ENCODE measurements around the gene NNAT.

The NNAT gene

GRCh38 chr20:37519508-37520418, 1.3 kb upstream of the NNAT start:
- no peak for TF ChIP-seq CTCF (IDR thresholded peaks at IDR 0.05; ENCODE audit: low read depth, low read length, missing control alignments)
- no peak for DNase-seq (ENCODE audit: extremely low read depth, low read depth)
- H3K4me3 ChIP-seq (replicated peaks; ENCODE audit: low read depth, low read length) = no peak overlapping the region

- TF ChIP-seq CTCF (IDR thresholded peaks at IDR 0.05; ENCODE audit: low read depth, low read length, missing control alignments) = no peak
- no peak overlapping the region for H3K4me3 ChIP-seq (replicated peaks; ENCODE audit: low read depth, low read length)
- DNase-seq (ENCODE audit: extremely low read depth, low read depth) = no peak
Measured at GRCh38 chr20:37520419-37520955, 563 bp upstream of the NNAT start.

GRCh38 chr20:37522260-37523011, 1.4 kb downstream of the NNAT start:
- no peak overlapping the region for H3K4me3 ChIP-seq (replicated peaks; ENCODE audit: low read depth, low read length)
- TF ChIP-seq CTCF (IDR thresholded peaks at IDR 0.05; ENCODE audit: low read depth, low read length, missing control alignments) = no peak
- no peak for DNase-seq (ENCODE audit: extremely low read depth, low read depth)

GRCh38 chr20:37523012-37523391, 2.0 kb downstream of the NNAT start:
- H3K4me3 ChIP-seq (replicated peaks; ENCODE audit: low read depth, low read length) = no peak overlapping the region
- no peak for DNase-seq (ENCODE audit: extremely low read depth, low read depth)
- no peak for TF ChIP-seq CTCF (IDR thresholded peaks at IDR 0.05; ENCODE audit: low read depth, low read length, missing control alignments)

GRCh38 chr20:37523911-37524700, 3.1 kb downstream of the NNAT start:
- H3K4me3 ChIP-seq (replicated peaks; ENCODE audit: low read depth, low read length) = no peak overlapping the region
- no peak for DNase-seq (ENCODE audit: extremely low read depth, low read depth)
- no peak for TF ChIP-seq CTCF (IDR thresholded peaks at IDR 0.05; ENCODE audit: low read depth, low read length, missing control alignments)
